Measurements from ENCODE around the gene TAF9B.

- TF ChIP-seq ATF2 (CRISPR knock-in tag; IDR thresholded peaks at IDR 0.05; ENCODE audit: borderline replicate concordance, low read depth): no peak
- no peak for TF ChIP-seq ZNF532 (CRISPR knock-in tag; IDR thresholded peaks at IDR 0.05; ENCODE audit: borderline replicate concordance)
- TF ChIP-seq CTCF (IDR thresholded peaks at IDR 0.05): no peak
- no peak for TF ChIP-seq E2F1 (CRISPR knock-in tag; IDR thresholded peaks at IDR 0.05)
- TF ChIP-seq E2F4 (CRISPR knock-in tag; IDR thresholded peaks at IDR 0.05; ENCODE audit: borderline replicate concordance, low read depth): no peak
- TF ChIP-seq ZMAT4 (CRISPR knock-in tag; IDR thresholded peaks at IDR 0.05): no peak
- no peak for TF ChIP-seq MAX (CRISPR knock-in tag; IDR thresholded peaks at IDR 0.05)
- no peak for TF ChIP-seq CREB1 (CRISPR knock-in tag; IDR thresholded peaks at IDR 0.05)
- no peak for TF ChIP-seq NFYB (CRISPR knock-in tag; conservative IDR thresholded peaks at IDR 0.05; ENCODE audit: low read depth)
- TF ChIP-seq USF1 (CRISPR knock-in tag; IDR thresholded peaks at IDR 0.05): no peak
- TF ChIP-seq ETV6 (CRISPR knock-in tag; IDR thresholded peaks at IDR 0.05): no peak
- no peak for TF ChIP-seq ZBTB43 (CRISPR knock-in tag; IDR thresholded peaks at IDR 0.05)
- no peak for TF ChIP-seq ZNF219 (CRISPR knock-in tag; IDR thresholded peaks at IDR 0.05; ENCODE audit: borderline replicate concordance)
Observed at GRCh38 chrX:78129714-78130113, 9.7 kb downstream of the TAF9B start.

All from WTC11 (cell line).